Muscle layer of colon (tissue), 2 donors: ENCODE results near the gene ZFP36L2.

ENCODE experiments used
- H3K27ac ChIP-seq: one replicate; pipeline ENCODE4 v1.7.0; 2013; ENCODE audit warnings: low read depth, mild to moderate bottlenecking, low read length, moderate library complexity
- H3K27me3 ChIP-seq, 2 donors: one replicate each; pipeline ENCODE4 v1.7.0; 2013; ENCODE audit warnings: low read length in 2 of 2, mild to moderate bottlenecking in 2 of 2; ENCODE audit not compliant: insufficient read depth in 2 of 2, control insufficient read depth in 1 of 2
- H3K36me3 ChIP-seq: one replicate; pipeline ENCODE4 v1.7.0; 2013; ENCODE audit warnings: mild to moderate bottlenecking, low read length; ENCODE audit not compliant: insufficient read depth
- H3K4me1 ChIP-seq: one replicate; pipeline ENCODE4 v1.7.0; 2013; ENCODE audit warnings: mild to moderate bottlenecking, low read length; ENCODE audit not compliant: insufficient read depth
- H3K4me3 ChIP-seq, 2 donors: one replicate each; pipeline ENCODE4 v1.7.0; 2013; ENCODE audit warnings: low read length in 2 of 2, low read depth in 1 of 2, mild to moderate bottlenecking in 1 of 2, moderate library complexity in 1 of 2
- H3K9ac ChIP-seq: one replicate; pipeline ENCODE4 v1.7.0; 2013; ENCODE audit warnings: low read length
- H3K9me3 ChIP-seq: one replicate; pipeline ENCODE4 v1.7.0; 2013; ENCODE audit warnings: mild to moderate bottlenecking, low read length
- donor health status: abdominal sarcoma.
- donor health status: Adenocarcinoma of cecum.

ZFP36L2 gene

GRCh38 chr2:43175876-43176275 lies 50.5 kb downstream of the ZFP36L2 start:
- H3K4me3 ChIP-seq = no peak overlapping the region
- H3K27ac ChIP-seq = no peak overlapping the region
- H3K9ac ChIP-seq = no peak overlapping the region
- H3K9me3 ChIP-seq = peaks cover 7% of the 10 kb centered on the region
- H3K4me1 ChIP-seq = peaks cover 16% of the 10 kb centered on the region
- no peaks in the 10 kb centered on the region for H3K27me3 ChIP-seq
- H3K36me3 ChIP-seq = no peaks in the 10 kb centered on the region

GRCh38 chr2:43175020-43175441 lies 51.4 kb downstream of the ZFP36L2 start:
- peaks cover 7% of the 10 kb centered on the region for H3K9me3 ChIP-seq
- no peaks in the 10 kb centered on the region for H3K27me3 ChIP-seq
- H3K9ac ChIP-seq = no peak overlapping the region
- H3K4me3 ChIP-seq = no peak overlapping the region
- peaks cover 16% of the 10 kb centered on the region for H3K4me1 ChIP-seq
- H3K27ac ChIP-seq = no peak overlapping the region
- H3K36me3 ChIP-seq = no peaks in the 10 kb centered on the region

DNA sequence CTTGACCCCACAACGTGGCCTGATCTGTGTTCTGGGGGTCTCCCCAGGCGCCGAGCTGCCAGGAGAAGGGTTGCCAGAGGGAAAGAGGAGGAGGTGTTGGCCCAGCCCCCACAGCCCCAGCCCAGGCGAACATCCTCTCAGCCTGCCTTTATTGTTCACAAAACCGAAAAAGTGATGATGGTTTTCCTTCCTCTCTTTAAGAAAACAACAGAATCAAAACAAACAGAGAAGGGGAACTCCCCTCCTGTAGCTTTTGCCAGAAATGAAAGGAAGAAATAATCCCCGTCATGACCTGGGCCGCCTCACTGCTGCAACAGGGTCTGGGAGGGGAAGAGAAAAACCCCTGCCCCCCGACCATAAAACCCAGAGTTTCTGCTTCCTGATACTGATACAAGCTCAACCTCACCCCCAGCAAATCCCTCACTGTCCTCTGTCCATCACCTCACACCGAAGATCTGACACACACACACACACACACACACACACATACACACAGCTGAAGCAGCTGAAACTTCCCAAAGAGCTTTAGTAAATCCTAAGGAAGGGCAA lies 52.0 kb downstream of the ZFP36L2 start:
- Histone ChIP-seq H3K9ac (no peak overlapping the region), H3K4me1 (peaks cover 14% of the 10 kb centered on the region), H3K27ac (no peak overlapping the region)

More for the DNA sequence above, 52.0 kb downstream of the ZFP36L2 start:
- Histone ChIP-seq H3K9me3 (peaks cover 7% of the 10 kb centered on the region), H3K27me3 (no peaks in the 10 kb centered on the region), H3K36me3 (no peaks in the 10 kb centered on the region), H3K4me3 (no peak overlapping the region)
